NCI-H1930 (cell line): ENCODE measurements around the gene CSPG4.
A peak's percentile ranks its signal among the peaks of the same experiment; 100 is the strongest.
"Not testable (repeated sequence)": the region's sequence is repeated elsewhere in the genome, so short reads cannot be mapped to it uniquely, and the experiment has no call there.

Source experiments
- DNase-seq, 2 experiments: peaks; one replicate each; lab custom pipeline; 2025; lab: John Stamatoyannopoulos, UW

The CSPG4 gene

DNA sequence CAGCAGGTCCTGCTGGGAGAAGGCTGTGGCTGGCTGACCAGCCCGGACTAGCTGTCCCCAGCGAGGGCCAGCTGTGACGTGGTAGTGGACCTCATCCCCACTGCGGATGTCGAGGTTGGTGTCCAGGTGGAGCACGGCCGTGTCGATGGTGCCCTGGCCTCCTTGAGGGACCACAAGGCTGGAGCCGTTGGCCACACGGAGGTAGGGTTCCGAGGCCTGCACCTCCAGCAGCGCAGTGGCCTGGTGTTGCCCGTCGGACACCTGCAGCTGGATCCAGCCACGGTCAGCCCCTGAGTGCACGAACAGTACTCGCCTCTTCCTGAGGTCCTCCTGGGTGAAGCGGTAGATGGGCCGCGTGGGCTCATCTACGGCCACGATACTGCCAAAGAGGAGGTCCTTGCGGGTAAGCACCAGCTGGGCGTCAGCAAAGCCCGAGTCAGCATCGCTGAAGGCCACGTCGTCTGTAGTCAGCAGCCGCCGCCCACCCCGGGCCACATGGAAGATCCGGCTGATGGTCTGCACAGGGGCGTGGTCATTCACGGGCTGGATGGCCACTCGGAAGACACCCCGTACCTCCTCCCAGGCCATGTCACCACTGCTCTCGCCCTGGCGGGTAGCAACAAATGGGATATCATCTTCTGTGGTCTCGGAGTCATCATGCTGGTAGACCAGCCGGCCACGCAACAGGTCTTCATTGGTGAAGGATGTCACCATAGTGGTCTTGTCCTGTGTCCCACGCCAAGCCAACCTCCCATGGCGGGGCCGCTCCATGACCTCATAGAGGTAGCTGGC is 25.0 kb downstream of the CSPG4 start:
- no peak for DNase-seq

DNA sequence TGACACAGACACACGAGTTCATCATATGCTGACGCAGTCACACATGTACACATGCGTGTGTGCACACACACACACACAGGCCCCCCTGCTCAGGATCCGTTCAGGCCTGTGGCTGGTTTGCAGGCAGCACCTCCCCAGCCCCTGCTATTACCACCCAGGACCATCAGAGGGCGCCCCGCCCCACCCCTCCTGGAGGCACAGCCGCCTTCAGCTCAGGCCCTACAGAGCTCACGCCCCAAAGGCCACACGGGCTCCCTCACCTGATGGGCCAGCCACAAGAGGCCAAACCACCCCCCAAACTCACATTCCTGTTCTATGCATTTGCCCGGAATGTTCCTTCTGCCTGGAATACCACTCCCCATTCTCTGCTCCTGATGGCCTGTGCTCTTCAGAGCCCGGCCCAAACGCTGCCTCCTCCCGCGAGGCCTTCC is 26.4 kb downstream of the CSPG4 start:
- DNase-seq, result peak in 1 of 2 experiments; percentile 4

DNA sequence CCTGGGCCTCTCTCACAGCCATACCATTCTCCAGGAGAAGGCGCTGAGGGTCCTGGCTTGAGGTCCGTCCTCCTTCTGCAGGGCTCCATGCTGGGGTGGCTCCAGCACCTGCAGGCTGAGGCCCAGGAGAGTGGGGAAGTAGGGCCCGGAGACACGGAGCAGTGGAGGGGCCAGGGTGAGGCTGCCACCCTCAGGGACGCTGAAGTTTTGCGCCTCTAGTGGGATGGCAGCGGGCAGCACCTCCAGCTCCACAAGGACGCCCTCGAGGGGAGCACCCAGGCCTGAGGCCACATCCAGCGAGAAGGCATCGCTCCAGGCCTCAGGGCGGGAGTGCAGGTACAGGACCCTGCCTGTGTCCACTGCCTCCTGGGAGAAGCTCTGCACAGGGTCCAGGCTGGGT is 27.5 kb downstream of the CSPG4 start:
- DNase-seq, result no peak

DNA sequence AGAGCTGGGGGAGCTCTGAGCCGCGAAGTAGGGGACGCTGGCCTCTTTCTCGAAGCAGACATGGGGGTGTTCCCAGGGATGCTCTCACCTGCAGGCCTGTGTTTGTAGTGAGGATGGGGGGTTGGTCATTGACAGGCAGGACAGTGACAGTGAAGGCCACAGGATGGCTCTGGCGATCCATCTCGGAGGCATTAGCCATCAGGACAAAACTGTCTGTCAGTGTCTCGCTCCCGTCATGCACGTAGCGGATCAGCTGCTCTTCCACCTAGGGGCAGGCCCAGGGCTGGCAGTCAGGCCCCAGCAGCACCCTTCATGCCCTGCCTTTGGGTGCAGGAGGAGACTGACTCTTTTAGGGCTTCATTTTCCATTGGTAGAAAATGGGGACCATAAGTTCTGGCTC is 28.0 kb downstream of the CSPG4 start:
- DNase-seq, result no peak

DNA sequence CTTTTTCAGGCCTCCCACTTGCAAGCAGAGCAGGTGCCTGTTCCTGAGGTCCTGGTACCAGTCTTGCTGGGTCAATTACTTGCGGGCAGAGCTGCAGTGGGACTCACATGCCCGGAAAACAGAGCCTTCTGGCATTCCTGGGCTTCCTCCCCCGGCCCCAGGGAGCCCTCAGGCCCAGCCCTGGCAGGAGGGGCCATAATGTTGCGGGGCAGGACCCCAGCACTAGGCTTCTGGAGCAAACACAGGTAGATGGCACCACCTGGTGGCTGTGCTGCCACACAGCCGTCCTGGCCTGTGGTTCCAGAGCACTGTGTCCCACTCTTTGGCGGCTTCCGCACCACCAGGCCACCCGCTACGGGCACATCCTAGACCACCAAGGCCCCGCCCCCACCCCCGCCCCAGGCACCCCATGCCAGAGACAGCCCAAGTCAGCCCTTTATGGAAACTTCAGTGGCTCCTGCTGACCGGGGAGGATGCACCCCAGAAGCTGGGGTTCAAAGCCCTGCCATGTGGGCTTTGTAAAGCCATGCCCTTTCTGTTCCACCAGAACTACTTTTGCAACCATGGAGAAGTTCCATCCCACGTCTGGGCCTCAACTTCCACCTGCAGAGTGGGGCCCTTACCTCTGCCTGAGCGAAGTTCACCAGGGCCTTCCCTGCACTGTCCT is 28.9 kb downstream of the CSPG4 start:
- DNase-seq, result peak; percentile 17 to 30

DNA sequence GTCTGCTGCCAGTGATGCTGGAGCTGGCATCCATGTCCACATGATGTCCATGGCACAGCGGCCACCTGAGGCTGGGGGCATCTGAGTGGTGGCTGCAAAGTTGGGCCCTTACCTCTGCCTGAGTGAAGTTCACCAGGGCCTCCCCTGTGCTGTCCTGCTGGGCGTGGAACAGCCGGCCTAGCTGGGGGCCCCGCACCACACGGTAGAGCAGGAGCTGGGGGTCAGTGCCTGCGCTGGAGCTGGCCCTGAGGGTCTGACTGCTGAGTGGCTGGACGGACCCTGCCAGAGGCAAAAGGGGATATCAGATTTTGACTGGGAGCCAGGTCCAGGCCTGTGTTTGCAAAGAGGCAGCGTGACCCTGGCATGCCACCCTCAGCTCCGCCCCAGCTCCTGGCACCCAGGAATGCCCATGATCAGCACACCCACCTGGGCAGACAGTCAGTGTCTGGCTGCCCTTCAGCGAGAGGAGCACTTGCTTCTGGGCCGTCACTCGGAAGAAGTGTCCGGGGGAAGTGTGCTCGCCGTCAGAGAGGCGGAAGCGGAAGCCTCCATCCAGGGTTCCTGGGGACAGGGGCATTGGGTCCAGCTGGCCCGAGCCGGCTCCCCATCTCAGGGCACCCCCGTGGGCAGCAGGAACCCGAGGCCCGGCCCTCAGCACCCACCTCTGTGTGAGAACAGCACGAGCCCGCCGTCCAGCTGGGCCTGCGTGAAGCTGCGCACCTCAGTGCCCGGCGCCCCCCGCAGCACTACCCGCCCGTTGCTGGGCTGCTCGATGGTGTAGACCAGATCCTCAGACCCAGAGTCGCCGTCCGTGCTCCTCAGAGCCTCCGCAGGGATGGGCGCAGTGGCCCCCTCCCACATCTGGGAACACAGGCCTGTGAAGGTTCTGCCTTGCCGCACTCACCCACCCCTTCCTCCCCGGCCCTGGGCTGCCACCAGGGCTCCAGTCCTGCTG is 30.2 kb downstream of the CSPG4 start:
- no peak for DNase-seq

DNA sequence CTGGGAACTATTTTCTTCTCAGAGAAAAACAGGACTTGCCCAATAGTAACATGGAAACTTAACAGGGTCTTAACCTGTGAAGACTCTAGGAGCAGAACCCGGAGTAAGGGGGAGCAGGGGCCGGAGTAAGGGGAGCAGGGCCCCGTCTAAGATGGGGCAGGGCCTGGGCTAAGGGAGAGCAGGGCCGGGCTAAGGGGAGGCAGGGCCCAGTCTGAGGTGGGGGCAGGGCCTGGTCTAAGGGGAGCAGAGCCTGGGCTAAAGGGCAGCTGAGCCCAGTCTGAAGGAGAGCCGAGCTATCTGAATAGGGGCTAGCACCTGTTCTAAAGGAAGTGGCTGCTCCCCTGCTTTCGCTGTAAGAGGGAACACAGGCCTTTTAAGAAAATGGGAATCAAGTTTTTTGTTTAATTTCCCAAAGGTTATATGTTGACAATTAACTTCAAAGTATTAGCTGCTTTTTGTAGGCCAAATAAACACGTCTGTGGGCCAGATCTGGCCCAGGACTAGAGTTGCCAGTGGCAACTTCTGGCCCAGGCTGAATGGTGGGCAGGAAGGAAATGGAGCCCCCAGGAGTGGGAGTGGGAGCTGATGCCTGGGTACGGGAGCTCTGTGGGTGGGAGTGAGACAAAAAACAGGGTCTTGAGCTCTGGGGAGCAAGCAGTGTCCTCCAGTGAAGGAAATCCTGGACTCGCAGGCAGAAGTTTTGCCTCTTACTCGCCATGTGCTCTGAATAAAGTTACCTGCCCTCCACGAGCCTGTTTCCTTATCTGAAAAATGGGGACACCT is 32.5 kb downstream of the CSPG4 start:
- no peak for DNase-seq

DNA sequence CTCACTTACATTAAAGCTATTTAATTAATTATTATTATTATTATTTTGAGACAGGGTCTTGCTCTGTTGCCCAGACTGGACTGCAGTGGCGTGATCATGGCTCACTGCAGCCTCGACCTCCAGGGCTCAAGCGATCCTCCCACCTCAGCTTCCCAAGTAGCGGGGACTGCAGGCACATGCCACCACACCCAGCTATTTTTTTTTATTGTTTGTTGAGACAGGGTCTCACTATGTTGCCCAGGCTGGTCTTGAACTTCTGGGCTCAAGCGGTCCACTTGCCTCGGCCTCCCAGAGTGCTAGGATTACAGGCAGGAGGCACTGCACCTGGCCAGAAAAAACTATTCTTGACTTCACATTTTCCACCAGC is 34.3 kb downstream of the CSPG4 start:
- not testable (repeated sequence) for DNase-seq

DNA sequence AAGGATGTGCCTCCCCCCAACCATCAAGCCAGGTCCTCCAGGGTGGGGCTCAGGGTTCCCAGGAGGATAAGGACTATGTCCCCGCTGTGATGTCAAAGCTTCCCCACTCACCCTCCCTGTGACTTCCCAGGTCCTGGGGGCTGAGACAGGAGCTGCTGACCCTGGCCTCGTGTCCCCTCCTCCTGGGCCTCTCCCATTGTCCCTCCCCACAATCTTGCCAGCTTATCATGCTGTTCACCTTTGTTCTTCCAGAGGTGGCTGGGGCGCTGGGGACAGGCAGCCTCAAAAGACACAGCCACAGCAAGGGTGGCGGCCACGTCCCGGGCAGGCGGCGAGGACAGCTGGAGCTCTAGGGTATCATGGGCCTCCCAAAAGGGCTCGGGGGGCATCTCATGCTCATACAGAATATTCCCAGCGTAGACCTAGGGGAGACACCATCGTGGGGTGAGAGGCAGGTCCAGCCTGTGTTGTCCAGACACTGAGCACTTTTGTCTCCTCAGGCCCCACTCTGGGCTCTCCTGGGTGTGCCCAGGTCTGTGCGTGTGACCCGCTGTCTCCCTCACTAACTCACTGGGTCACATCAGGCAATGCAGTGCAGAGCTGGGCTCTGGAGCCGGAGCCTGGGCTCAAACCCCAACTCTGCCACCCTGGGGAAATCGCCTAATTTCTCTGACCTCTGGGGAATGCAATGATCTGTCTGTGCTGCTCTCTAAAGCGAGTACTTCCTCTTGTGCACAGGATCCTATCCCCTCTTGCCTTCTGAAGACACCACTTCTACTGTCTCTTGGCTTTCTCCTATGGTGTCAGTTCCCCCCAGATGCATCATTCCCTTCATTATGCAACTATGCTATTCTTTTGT is 35.0 kb downstream of the CSPG4 start:
- no peak for DNase-seq

DNA sequence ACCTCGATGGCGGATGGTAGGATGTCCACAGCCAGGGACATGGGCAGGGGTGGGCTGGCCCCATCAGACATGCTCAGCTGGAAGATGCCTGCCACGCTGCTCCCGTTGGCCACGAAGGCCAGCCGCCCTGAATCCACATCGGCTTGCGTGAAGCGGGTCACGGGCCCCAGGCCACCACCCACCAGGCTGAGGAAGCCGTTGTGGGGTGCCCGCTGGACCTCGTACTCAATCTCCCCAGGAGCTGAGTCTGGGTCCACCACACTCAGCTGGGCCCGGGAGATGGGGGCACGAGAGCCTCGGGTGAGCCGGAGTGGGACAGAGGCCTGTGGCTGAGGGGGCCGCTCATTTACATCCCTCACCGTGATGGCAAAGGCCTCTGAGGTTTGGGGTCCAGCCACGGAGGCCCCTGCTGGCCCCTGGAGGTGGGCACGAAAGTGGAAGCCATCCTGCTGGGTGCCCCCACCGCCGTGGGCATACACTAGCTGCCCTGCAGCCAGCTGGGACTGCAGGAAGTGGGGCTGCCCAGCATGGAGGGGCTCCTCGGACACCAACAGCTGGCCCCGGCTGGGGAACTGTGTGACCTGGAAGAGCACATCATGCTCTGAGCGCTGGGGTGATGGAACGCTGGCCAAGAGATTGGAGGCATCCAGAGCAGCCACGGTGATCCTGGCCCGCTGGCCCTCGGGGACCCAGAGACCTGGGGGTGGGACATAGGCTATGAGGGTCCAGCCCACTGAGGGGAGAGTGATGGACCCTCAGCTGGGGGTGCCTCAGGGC is 35.8 kb downstream of the CSPG4 start:
- no peak for DNase-seq

DNA sequence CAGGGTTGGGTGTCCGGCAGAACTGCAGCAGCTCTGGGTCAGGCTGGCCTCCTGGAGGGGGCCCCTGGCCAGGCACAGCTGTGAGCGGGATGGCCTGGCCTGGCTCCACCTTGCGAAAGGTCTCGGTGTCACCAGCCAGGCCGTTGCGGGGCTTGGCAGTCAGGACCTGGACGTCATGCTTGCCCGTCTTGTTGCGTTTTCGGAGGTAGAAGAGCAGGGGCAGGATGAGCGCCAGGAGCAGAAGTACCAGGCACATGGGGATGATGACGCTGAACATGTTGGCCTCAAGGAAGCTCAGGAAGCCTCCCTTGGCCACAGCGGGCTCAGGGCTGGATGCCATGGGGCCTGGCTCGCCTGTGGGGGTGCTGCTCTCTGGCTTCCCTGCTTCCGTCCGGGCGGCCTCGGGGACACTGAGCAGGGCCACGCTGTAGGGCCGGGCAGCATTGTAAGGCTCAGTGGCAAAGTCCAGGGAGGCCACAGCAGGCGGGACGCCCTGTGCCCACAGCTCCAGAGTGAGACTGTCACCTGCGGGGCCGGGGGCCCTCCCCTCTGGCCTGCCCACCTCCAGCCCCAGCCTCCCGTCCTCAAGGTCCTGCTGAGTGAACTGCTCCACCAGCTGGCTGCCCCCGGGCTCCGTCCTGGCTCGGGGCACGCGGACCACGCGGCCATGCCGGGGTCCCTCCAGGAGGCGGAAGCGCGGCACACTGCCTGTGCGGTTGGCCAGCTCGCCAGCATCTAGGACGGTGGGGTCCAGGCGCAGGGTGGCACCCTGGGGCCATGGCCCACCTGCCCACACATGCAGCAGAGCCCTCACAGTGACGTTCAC is 36.9 kb downstream of the CSPG4 start:
- DNase-seq, result no peak

DNA sequence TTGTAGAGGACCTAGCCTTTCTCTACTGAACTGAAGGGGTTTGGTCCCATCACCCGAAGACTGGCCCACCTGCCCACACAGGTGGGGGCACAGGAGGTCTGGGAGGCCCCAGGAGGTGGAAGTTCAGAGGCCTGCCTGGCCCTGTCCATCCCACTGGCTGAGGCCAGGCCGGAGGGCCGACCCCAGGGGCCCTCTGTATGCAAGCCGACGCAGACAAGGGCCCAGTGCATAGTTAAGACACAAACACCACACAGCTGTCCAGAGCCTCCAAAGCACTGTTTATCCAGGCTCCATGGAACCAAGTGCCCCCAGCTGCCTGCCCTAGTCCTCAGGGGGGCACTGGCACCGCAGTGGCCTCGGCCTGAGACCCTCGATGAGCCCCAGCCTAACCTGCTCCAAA is 38.3 kb downstream of the CSPG4 start:
- DNase-seq, result no peak

DNA sequence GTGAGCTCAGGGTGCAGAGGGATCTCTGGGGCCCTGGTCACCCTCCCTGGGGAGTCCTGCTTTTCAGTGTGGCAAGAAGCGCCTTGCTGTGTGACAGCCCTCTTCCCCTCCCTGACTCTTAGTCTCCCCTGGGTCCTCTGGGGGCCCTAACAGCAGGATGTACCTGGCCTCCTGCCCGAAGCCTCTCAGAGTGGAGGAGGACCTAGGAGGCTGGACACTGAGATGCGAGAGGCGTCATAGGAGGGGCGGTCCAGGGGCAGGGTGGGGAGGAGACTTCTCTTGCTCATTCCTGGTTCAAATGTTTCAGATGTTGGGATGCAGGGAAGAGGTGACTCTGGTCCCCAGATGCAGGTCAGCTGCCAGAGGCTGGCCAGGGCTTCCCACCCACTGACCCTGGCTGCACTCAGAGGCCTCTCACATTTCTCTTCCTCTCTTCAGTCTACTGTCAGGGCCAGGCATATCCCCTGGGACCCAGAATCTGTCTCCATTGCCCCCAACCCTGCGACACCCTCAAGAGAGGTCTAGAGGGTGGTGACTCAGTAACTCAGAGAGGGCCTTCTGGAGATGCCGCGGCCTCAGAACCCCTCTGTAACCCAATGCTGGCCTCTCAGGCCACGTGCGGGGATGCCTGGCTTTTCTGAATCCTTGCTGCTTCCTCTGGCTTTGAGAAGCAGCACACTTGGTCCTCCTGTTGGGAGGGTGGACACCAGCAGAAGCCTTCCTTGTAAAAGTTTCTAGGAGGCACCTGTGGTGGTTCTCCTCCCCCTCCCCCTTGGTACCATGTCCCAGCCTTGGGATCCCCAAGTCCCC is 39.0 kb downstream of the CSPG4 start:
- DNase-seq, result no peak

DNA sequence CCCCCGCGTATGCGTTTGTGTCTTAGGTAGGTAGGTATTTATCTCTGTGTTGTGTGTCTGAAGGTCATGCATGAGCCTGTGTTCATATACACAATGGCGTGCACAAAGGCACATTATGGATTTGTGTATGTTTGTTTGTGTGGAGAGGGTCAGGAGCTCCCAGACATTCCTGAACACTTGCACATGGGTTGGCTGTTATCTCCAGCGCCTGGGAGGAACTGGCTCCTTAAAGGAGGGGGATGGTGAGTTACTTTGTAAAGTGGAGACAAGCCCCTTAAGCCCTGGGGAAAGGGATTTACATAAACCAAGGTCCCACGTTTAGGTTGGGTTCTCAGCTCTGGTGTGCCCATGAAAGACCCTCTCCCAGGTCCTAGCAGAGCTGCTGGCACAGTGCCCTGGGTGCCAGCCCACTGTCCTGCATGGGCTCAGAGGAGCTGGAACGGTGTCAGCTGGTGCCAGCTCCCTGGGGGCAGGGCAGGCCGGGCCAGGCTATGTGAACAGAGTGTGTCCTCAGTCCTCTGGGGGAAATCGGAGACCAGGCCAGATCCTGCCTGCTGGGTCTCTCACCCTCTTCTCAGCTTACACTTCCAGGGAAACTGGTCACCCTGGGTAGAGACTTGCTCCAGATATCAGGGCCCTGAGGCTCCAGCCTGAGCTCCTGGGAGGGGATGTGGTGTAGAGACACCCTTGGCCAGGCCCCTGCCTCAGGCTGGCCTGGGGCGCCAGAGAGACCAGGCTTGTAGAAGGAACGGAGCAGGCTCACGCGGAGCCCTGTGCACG is 39.8 kb downstream of the CSPG4 start:
- DNase-seq, result no peak

DNA sequence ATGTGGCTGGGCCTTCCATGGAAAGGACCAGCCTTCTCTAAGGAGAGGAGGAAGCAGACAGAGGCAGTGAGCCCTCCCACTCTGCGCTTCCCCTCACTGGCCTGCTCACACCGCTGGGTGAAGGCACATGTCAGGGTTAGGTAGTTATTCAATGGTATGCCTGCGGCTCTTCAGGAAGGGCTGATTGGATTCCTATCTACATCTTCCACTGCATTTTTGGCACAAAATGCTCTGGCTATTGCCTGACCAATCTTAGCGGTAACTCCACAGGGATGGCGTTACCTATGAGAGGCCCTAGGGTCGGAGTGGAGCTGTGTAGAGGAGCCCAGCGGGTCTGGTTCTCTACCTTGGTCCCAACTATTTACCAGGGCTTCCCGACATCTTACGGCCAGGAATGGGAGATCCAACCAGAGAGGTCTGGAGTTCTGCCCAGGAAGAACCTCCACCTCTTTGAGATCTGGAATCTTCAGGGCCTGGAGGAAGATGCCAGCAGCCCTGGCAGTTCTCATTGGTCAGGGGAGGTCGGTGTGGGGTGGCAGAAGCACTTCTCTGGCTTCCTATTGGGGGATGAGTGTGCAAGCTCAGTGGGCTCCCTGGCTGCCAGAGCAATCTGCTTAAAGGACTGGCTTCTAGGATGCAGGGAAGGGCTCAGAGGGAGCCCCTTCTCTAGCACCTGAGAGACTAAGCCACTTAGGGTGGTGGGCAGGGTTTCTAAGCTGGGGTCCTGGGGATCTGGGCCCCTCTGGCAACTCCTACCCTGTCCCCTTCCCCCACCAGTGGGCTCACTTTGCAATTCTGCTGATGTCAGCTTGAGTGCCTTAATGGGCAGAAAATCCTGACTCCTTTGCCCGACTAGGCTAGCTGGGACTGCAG is 40.7 kb downstream of the CSPG4 start:
- DNase-seq, result no peak

DNA sequence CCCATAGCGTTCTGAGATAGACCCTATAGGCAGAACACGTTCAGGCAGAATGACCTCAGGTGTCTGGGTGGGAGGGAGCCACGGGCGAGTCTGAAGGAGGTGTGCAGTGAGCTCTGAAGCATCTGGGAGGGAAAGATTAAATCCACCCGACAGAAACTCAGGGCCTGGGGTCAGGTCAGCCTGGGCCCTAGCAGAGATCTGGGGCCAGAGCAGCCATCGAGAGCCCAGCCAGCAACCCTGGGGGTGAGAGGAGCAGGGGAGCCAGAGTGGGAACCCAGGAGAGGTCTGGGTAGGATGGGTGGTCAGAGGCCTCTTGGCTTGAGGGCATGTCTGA is 42.8 kb downstream of the CSPG4 start:
- no peak for DNase-seq
